G401 (cell line): ENCODE measurements around the gene TPP2. TPM values are rescaled to one million over a fixed set of nuclear protein-coding genes. Genes with fewer than 3 reads are reported as not detected.

Experiments
- DNase-seq: peaks from one replicate; pipeline ENCODE4 v3.0.0-alpha.2; 2015; ENCODE audit warnings: low spot score
- in situ Hi-C: cut with HindIII; loops from 2 replicates; pipeline ENCODE4 v1.10.0; 2016; ENCODE audit warnings: low sequenced_read_pairs, mixed read lengths
- total RNA-seq: library from RNA; depleted of rRNA; stranded (reverse); fragments of >200 nt; shearing (Covaris generic); gene quantifications from 2 replicates; pipeline ENCODE4 v1.2.3, GENCODE V29; 2014

TPP2 gene
- total RNA-seq, 1 experiment from 2014 or later = 64.0 TPM

DNA sequence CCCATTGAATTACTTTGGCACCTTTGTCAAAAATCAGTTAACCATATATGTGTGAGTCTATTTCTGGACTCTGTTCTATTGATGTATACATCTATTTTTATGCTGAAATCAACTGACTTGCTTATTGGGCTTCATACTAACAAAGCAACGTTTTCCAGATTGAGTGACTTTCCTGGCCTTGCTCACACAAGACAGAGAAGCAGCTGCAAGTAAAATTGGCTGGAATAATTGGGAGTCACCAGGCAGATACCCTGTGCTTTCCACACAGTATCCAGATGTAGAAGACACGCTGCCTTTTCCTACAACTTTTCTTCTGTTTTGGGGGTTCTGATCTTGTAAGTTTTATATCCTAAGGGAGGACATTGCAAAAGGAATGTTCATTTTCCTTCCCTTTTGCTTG lies 86.9 kb downstream of the TPP2 start:
- no peak for DNase-seq
- in situ Hi-C loops = no loop called here

DNA sequence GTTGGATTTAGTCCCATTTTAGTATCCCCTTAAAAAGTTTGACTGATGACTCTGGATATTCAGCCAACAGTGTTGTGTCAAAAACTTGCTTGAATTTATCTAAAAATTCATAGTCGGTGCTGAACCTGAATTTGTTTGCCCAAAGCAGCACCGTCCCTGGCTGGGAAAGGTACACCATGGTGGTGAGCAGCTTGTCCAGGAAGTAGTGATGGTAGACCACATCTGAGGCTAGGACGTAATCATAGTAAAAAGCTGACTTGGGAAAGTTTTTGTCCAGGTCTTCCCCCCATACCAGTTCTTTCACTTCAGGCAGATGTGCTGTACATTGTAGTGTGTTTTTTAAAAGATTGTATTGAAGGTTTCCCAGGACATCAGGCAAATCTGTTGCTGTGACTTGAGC lies 89.2 kb downstream of the TPP2 start:
- in situ Hi-C loops = no loop called here
- DNase-seq = no peak

DNA sequence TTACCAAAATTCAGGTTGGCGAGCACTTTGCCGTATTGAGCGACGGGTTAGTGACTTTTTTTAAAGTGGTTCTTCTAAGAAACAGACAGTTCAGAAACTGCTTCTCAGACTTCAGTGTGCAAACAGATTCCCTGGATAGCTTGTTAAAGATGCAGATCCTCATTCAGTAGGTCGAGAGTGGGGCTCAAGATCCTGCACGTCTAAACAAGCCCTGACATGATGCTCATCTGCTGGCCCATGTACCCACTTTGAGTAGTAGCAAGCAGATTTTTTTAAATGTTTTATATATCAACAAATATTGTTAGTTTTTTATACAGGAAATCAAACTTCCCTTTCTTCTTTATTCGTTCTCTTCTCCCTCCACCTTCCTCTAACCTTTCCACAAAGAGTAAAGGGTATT lies 90.7 kb downstream of the TPP2 start:
- DNase-seq = no peak
- in situ Hi-C loops = no loop called here

DNA sequence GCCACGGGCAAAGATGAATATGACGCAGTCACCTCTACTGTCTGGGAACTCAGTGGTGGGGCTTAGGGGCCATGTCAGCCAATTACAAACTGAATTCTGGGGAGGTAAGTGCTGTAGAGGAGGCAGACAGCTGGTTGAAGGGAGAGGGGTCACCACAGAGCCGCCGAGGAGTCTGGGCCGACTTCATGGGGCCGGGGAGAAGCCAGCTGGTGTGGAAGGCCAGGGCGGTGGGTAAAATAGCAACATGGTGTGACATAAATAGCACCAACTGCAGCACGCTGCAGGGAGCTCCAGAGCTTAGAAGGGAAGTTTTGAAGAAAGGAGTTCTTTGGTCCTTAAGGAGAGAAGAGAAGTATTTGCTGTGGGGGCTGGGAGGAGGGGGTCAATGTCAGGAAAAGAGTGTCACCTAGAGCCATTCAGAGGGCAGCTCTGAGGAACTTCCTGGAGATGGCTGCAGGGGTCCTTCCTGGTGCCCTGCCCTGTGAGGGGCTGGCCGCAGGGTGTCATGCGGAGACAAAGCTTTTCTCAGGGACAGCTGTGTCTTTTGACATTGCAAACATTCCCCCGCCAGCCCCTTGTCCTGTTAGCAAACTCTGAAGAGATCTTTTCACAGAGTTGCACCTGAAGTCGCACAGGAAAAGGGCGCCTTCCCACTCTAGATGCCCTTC lies 91.7 kb downstream of the TPP2 start:
- no peak for DNase-seq
- in situ Hi-C loops = no loop called here

GRCh38 chr13:102690883-102691282 lies 94.1 kb downstream of the TPP2 start:
- in situ Hi-C loops = no loop called here
- DNase-seq = no peak

- DNase-seq = peak; percentile 15
- in situ Hi-C loops = no loop called here
Measured at GRCh38 chr13:102692491-102692826, 95.7 kb downstream of the TPP2 start.

- DNase-seq = peak; percentile 60
- in situ Hi-C loops = no loop called here
Measured at GRCh38 chr13:102693250-102693649, 96.5 kb downstream of the TPP2 start.

- in situ Hi-C loops = no loop called here
- no peak for DNase-seq
Measured at GRCh38 chr13:102693776-102694175, 97.0 kb downstream of the TPP2 start.

DNA sequence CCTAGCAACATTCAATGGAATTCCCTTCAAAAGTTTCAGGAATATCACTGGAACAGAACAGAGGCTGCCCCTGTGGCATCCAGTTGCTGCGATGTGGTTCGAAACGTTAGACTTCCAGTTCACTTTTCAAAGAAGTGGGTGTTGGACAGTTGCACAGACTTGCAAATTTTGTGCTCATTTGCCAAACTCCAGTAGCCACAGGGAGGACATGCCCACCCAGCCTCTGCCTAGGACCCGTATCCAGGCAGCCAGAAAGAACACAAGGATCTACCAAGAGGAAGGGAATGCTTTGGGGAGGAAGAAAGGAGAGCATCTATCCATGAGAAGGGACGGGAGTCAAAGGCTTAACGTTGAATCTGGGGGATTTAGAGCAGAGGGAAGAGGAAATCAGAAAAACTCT lies 98.2 kb downstream of the TPP2 start, which contains the start of gene METTL21C:
METTL21C (minus strand) TSS at position 108 of the 400 bp plus-strand sequence. CDS start 546 bp downstream, outside the sequence.
- in situ Hi-C loops = no loop called here
- no peak for DNase-seq

- in situ Hi-C loops = no loop called here
- DNase-seq = no peak
Measured at GRCh38 chr13:102696465-102696864, 99.7 kb downstream of the TPP2 start.

GRCh38 chr13:102697264-102697663 lies 100.5 kb downstream of the TPP2 start:
- in situ Hi-C loops = no loop called here
- no peak for DNase-seq

DNA sequence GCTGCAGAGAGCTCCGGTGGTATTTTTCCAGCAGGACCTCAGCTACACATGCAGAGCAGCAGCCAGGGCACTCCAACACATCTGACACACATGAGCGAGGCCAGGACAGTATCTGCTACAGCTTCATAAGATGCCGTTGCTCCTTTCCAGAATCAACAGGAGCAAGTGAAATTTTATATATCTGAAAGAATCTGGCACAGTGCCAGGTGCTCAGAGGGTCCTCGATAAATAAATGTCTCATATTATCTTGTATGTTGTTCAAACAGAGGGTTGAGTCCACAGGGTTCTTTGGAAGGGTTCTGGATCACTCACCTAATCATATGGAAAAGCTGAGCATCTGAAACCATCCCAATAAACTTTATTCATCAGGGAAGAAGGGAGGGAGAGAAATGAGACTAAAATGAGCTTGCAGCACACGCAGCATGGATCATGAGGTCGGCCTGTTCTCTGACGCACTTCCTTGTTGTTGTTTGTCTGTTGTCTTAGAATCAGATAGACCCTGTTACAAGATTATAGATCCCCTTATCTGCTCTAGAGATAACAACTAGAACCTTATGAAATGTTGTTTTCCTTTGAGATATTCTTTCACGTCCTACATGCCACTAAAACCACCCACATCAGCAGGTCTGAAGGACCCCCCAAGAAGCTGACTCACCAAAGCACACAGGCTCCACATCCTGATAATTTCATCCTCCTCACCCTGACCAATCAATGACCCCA lies 101.3 kb downstream of the TPP2 start:
- DNase-seq = no peak
- in situ Hi-C loops = no loop called here

- DNase-seq = no peak
- in situ Hi-C loops = no loop called here
Measured at GRCh38 chr13:102698649-102698980, 101.8 kb downstream of the TPP2 start.

- no peak for DNase-seq
- in situ Hi-C loops = no loop called here
Measured at GRCh38 chr13:102699504-102699903, 102.7 kb downstream of the TPP2 start.

GRCh38 chr13:102700088-102701031 lies 103.6 kb downstream of the TPP2 start:
- no peak for DNase-seq
- in situ Hi-C loops = no loop called here

- in situ Hi-C loops = no loop called here
- DNase-seq = no peak
Measured at GRCh38 chr13:102701331-102701730, 104.5 kb downstream of the TPP2 start.

- DNase-seq = no peak
- in situ Hi-C loops = no loop called here
Measured at GRCh38 chr13:102702965-102703725, 106.4 kb downstream of the TPP2 start.

GRCh38 chr13:102703726-102704035 lies 106.9 kb downstream of the TPP2 start:
- in situ Hi-C loops = no loop called here
- no peak for DNase-seq

GRCh38 chr13:102704238-102705058 lies 107.7 kb downstream of the TPP2 start:
- DNase-seq = no peak
- in situ Hi-C loops = no loop called here
